ENCODE results near the gene TIGD2.

- TF ChIP-seq CTCF (IDR thresholded peaks at IDR 0.05 in 8 of 11, conservative IDR thresholded peaks at IDR 0.05 in 3 of 11) (no peak), POLR2A (IDR thresholded peaks at IDR 0.05) (no peak), POLR2AphosphoS5 (IDR thresholded peaks at IDR 0.05) (no peak)
Observed at GRCh38 chr4:89110541-89110985, 770 bp upstream of the TIGD2 start.

Measured in spleen (tissue), 7 donors.